K562 (cell line): ENCODE data around the gene ZDHHC8. TPM values are rescaled to one million over a fixed set of nuclear protein-coding genes. Genes with fewer than 3 reads are reported as not detected.
A peak's percentile ranks its signal among the peaks of the same experiment; 100 is the strongest.

Experiments
- ADNP ChIP-seq: fragments of 200-800 bp; sonication (Bioruptor generic); IDR thresholded peaks from 2 replicates; pipeline ENCODE4 v1.6.1; 2016; ENCODE audit warnings: missing genetic modification characterization, missing compliant biosample characterization
- ATF3 ChIP-seq, 2 experiments: fragments of 450-650 bp in 1 of 2; sonication (generic) in 1 of 2; formaldehyde crosslinking in 1 of 2; IDR thresholded peaks in 1 of 2; conservative IDR thresholded peaks in 1 of 2; 2 replicates each; pipeline versions ENCODE4 v1.6.1 to v1.8.1; 2016 to 2023; ENCODE audit warnings: mild to moderate bottlenecking in 2 of 2, moderate library complexity in 2 of 2, inconsistent platforms in 1 of 2, missing genetic modification reagents in 1 of 2
- CREB3 ChIP-seq: fragments of 450-650 bp; conservative IDR thresholded peaks from 2 replicates; pipeline ENCODE4 v1.6.1; 2016; ENCODE audit warnings: missing genetic modification characterization, low read depth, mild to moderate bottlenecking, missing compliant biosample characterization, moderate library complexity
- CXXC5 ChIP-seq: fragments of 250-450 bp; sonication (Bioruptor Pico); IDR thresholded peaks from 2 replicates; pipeline ENCODE4 v1.8.0; 2022; ENCODE audit warnings: inconsistent platforms, mild to moderate bottlenecking, moderate library complexity
- DIDO1 ChIP-seq: fragments of 450-650 bp; IDR thresholded peaks from 2 replicates; pipeline ENCODE4 v1.6.1; 2016; ENCODE audit warnings: low read depth, missing biosample characterization, missing genetic modification characterization
- GTF2F1 ChIP-seq: IDR thresholded peaks from 2 replicates; pipeline ENCODE4 v1.6.1; 2011; ENCODE audit warnings: low read depth, low read length, improper control_type of control experiment
- HDAC8 ChIP-seq: fragments of 450-650 bp; IDR thresholded peaks from 2 replicates; pipeline ENCODE4 v1.6.1; 2016; ENCODE audit warnings: mild to moderate bottlenecking, missing genetic modification characterization, moderate library complexity, missing compliant biosample characterization
- HIVEP1 ChIP-seq: fragments of 250-450 bp; sonication (Bioruptor Pico); IDR thresholded peaks from 2 replicates; pipeline ENCODE4 v1.4.0; 2020; ENCODE audit warnings: mild to moderate bottlenecking
- HMBOX1 ChIP-seq: sonication (generic); IDR thresholded peaks from 2 replicates; pipeline ENCODE4 v1.6.1; 2016
- HNRNPLL ChIP-seq: fragments of 200-400 bp; formaldehyde crosslinking; IDR thresholded peaks from 2 replicates; pipeline ENCODE4 v1.6.1; 2017; ENCODE audit warnings: low read length, low read depth, mild to moderate bottlenecking; ENCODE audit not compliant: poor library complexity, severe bottlenecking
- HOXB6 ChIP-seq: fragments of 250-450 bp; sonication (Bioruptor Pico); IDR thresholded peaks from 2 replicates; pipeline ENCODE4 v1.5.1; 2022; ENCODE audit warnings: mild to moderate bottlenecking, borderline replicate concordance
- KDM2B ChIP-seq: fragments of 250-450 bp; sonication (Bioruptor Pico); IDR thresholded peaks from 2 replicates; pipeline ENCODE4 v1.8.0; 2021; ENCODE audit warnings: mild to moderate bottlenecking, moderate library complexity
- KDM4B ChIP-seq, 2 experiments: fragments of 450-650 bp in 1 of 2; sonication (generic) in 1 of 2; IDR thresholded peaks; 2 replicates each; pipeline ENCODE4 v1.6.1; 2016 to 2017; ENCODE audit warnings: borderline replicate concordance in 2 of 2, antibody characterized with exemption in 1 of 2, low read depth in 1 of 2, mild to moderate bottlenecking in 1 of 2
- MAFF ChIP-seq: IDR thresholded peaks from 2 replicates; pipeline ENCODE4 v1.6.1; 2012; ENCODE audit warnings: low read length, improper control_type of control experiment
- NCOR1 ChIP-seq: fragments of 450-650 bp; IDR thresholded peaks from 2 replicates; pipeline ENCODE4 v1.6.1; 2016; ENCODE audit warnings: mild to moderate bottlenecking, moderate library complexity
- PHF8 ChIP-seq: fragments of 200-600 bp; sonication (generic); IDR thresholded peaks from 2 replicates; pipeline ENCODE4 v1.6.1; 2012; ENCODE audit warnings: mixed run types, mild to moderate bottlenecking, inconsistent platforms, low read length, moderate library complexity, borderline replicate concordance
- POLR2G ChIP-seq: fragments of 200-400 bp; formaldehyde crosslinking; IDR thresholded peaks from 2 replicates; pipeline ENCODE4 v1.6.1; 2017; ENCODE audit warnings: low read depth, mild to moderate bottlenecking, antibody characterized with exemption, low read length, moderate library complexity
- RFX7 ChIP-seq: fragments of 250-450 bp; sonication (Bioruptor Pico); IDR thresholded peaks from 2 replicates; pipeline ENCODE4 v1.5.1; 2021; ENCODE audit warnings: mild to moderate bottlenecking
- SMAD3 ChIP-seq: fragments of 450-650 bp; formaldehyde crosslinking; conservative IDR thresholded peaks from 2 replicates; pipeline ENCODE4 v1.4.0; 2020; ENCODE audit warnings: mild to moderate bottlenecking
- SPI1 ChIP-seq: IDR thresholded peaks from 2 replicates; pipeline ENCODE4 v1.6.1; 2011; ENCODE audit warnings: low read depth, low read length, control low read depth, borderline replicate concordance
- TEAD4 ChIP-seq, 2 experiments: sonication (generic) in 1 of 2; formaldehyde crosslinking in 1 of 2; IDR thresholded peaks; 2 replicates each; pipeline versions ENCODE4 v1.6.1 to v1.8.0; 2012 to 2022; ENCODE audit warnings: borderline replicate concordance in 1 of 2, inconsistent platforms in 1 of 2, low read length in 1 of 2, mild to moderate bottlenecking in 1 of 2, missing genetic modification reagents in 1 of 2
- ZC3H8 ChIP-seq: fragments of 450-650 bp; IDR thresholded peaks from 2 replicates; pipeline ENCODE4 v1.6.1; 2017
- ZNF280A ChIP-seq: fragments of 450-650 bp; IDR thresholded peaks from 2 replicates; pipeline ENCODE4 v1.6.1; 2018; ENCODE audit warnings: mild to moderate bottlenecking, low read depth; ENCODE audit not compliant: partially characterized antibody
- polyA plus RNA-seq, 8 experiments: library from polyadenylated mRNA; depleted of rRNA in 4 of 8; stranded (reverse) in 5 of 8; unstranded in 3 of 8; fragments of >200 nt; fragmentation: Nextera tagmentation in 2 of 8; fragmentation: Illumina TruSeq in 1 of 8; extraction: Ambion mirVana in 2 of 8; extraction: Trizol in 1 of 8; gene quantifications; 2 replicates each; pipeline versions ENCODE4 v1.2.1 to v1.2.3, GENCODE V29; 2011 to 2014; ENCODE audit warnings: inconsistent platforms in 1 of 8, missing spikeins in 1 of 8
- total RNA-seq, 7 experiments: library from RNA; depleted of rRNA in 6 of 7; stranded (reverse); fragments of >200 nt in 6 of 7; fragmentation: Illumina TruSeq in 2 of 7; extraction: Trizol in 2 of 7; gene quantifications; 2 replicates each; pipeline versions ENCODE4 v1.2.1 to v1.2.3, GENCODE V29; 2011 to 2021; ENCODE audit warnings: low replicate concordance in 1 of 7

ZDHHC8 gene
- total and polyA plus RNA-seq, 9 of the 15 experiments (the other 6 are each of a cell fraction or from before 2014, with no cell fraction given), result 0.04 to 109 (median 16.4) TPM

GRCh38 chr22:20116951-20117632, 14.5 kb upstream of the ZDHHC8 start, which contains the start of gene TRMT2A (continued):
- TF ChIP-seq RFX7 (peak; percentile 57; the same call in 1 of the 2 replicates), ZC3H8 (peak; percentile 79; the same call in 1 of the 2 replicates), HMBOX1 (no peak), DIDO1 (tag) (peak; percentile 97), GTF2F1 (peak; percentile 84), HIVEP1 (CRISPR knock-in tag) (peak; percentile 52; the same call in 1 of the 2 replicates), HNRNPLL (peak; percentile 77), ATF3 (IDR thresholded peaks at IDR 0.05) (no peak), ATF3 (CRISPR knock-in tag; conservative IDR thresholded peaks at IDR 0.05) (peak; percentile 99), SMAD3 (peak; percentile 87; the same call in 1 of the 2 replicates), KDM4B (IDR thresholded peaks at IDR 0.05; ENCODE audit: borderline replicate concordance in 2 of 2, low read depth in 1 of 2) (peak in 1 of 2 experiments; percentile 99; a peak in 2 of 4 replicates), NCOR1 (no peak), HDAC8 (peak; percentile 95), CXXC5 (CRISPR knock-in tag) (peak; percentile 100), HOXB6 (CRISPR knock-in tag) (peak; percentile 79; the same call in 1 of the 2 replicates), ZNF280A (no peak), PHF8 (peak; percentile 72; the same call in 1 of the 2 replicates), KDM2B (peak; percentile 95), POLR2G (peak; percentile 93), MAFF (0 out of 2 replicates have a peak, but pooled peaks have one; percentile 3), SPI1 (peak; percentile 95), CREB3 (tag) (peak; percentile 93), ADNP (no peak), TEAD4 (IDR thresholded peaks at IDR 0.05; ENCODE audit: low read length) (peak; percentile 78), TEAD4 (CRISPR knock-in tag; IDR thresholded peaks at IDR 0.05; ENCODE audit: borderline replicate concordance) (no peak)
